Large intestine (tissue), 3 donors: ENCODE data around the gene ANKAR. TPM values are rescaled to one million over a fixed set of nuclear protein-coding genes. Genes with fewer than 3 reads are reported as not detected.
"Not testable (repeated sequence)": the region's sequence is repeated elsewhere in the genome, so short reads cannot be mapped to it uniquely, and the experiment has no call there.

Experiments
- DNase-seq, 2 donors: peaks; one replicate each; pipeline versions ENCODE4 v3.0.0 to v3.0.0-alpha.2; 2013
- H3K27ac ChIP-seq: one replicate; pipeline ENCODE4 v1.5.1; 2013; ENCODE audit warnings: low read length
- H3K27me3 ChIP-seq: 2 replicates; pipeline ENCODE4 v1.6.1; 2013; ENCODE audit warnings: low read length; ENCODE audit not compliant: control insufficient read depth, insufficient read depth
- H3K36me3 ChIP-seq: 2 replicates; pipeline ENCODE4 v1.6.1; 2013; ENCODE audit warnings: low read length; ENCODE audit not compliant: control insufficient read depth, insufficient read depth
- H3K4me1 ChIP-seq: one replicate; pipeline ENCODE4 v1.6.1; 2013; ENCODE audit warnings: low read length; ENCODE audit not compliant: control insufficient read depth, insufficient read depth
- H3K4me3 ChIP-seq: one replicate; pipeline ENCODE4 v1.5.1; 2013; ENCODE audit warnings: low read length
- H3K9me3 ChIP-seq: one replicate; pipeline ENCODE4 v1.6.1; 2013; ENCODE audit warnings: mild to moderate bottlenecking, low read depth, low read length, moderate library complexity; ENCODE audit not compliant: control insufficient read depth
- WGBS: methylation state at CpG from one replicate; pipeline ENCODE4 v1.1.5; 2013; ENCODE audit warnings: low lambda C conversion rate; ENCODE audit not compliant: insufficient coverage; 5-methylcytosine and 5-hydroxymethylcytosine counted together
- polyA plus RNA-seq: library from polyadenylated mRNA; unstranded; fragments of 120-200 nt; gene quantifications from one replicate; pipeline ENCODE4 v1.2.1, GENCODE V29; 2013

The ANKAR gene
- polyA plus RNA-seq, 1 donor = 7.7 TPM

DNA sequence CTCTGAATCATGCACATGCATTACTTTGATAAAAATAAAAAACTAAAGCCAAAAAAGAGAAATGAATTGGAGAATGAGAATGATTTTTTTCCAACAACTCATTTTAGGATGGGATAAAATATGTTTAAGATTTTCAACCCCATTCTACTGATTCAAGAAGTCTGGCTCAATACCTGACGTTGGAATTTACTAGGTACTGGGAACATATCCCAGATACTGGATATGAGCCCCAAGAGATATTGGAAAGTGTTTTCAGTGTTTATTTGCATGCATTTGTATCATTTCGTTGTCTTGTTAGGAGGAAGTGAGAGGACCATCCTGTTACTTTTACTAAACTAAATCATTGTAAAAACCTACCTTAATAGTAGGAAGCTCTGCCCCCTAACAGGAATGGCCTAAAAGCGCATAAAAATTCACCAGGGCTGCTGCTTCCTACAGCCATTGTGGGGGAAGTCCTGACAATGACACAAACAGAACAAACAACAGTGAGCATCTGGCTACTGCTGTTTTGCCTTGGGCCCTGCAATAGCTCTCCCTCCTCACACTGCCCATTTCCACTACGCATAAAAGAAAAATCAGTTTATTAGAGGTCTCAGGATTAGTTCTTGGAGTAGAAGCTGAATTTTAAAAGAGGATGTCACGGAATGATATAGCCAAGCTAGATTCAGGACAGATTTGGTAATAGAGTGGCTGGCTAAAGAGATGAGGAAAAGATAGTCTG lies 35.2 kb downstream of the ANKAR start:
- 87% methylated on average over 2 of the region's 5 CpGs for WGBS
- no peak overlapping the region for H3K4me3 ChIP-seq

GRCh38 chr2:189717593-189717992 lies 43.1 kb downstream of the ANKAR start:
- H3K4me3 ChIP-seq, DNase-seq, H3K27me3 ChIP-seq, H3K9me3 ChIP-seq, H3K36me3 ChIP-seq, H3K27ac ChIP-seq, H3K4me1 ChIP-seq: not testable (repeated sequence)
- no CpG with 5 or more reads among the region's 1 CpG for WGBS

More for the DNA sequence above, 35.2 kb downstream of the ANKAR start:
- H3K9me3 ChIP-seq = no peaks in the 10 kb centered on the region
- no peak for DNase-seq
- H3K4me1 ChIP-seq = no peaks in the 10 kb centered on the region
- no peak overlapping the region for H3K27ac ChIP-seq
- no peaks in the 10 kb centered on the region for H3K27me3 ChIP-seq
- peaks cover 8% of the 10 kb centered on the region for H3K36me3 ChIP-seq

DNA sequence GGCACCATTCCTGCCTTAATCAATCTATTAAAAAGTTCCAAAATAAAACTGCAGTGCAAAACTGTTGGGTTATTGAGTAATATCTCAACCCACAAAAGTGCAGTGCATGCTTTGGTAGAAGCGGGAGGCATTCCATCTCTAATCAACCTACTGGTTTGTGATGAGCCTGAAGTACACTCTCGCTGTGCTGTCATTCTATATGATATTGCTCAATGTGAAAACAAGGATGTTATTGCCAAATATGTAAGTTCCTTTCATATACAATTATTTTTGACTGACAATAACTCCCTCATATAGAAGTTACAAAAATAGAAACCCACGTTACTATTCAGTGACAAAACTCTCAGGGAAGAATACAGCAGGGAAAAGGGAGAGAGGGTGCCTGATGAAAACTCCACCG lies 45.1 kb downstream of the ANKAR start:
- no peak for DNase-seq
- no peak overlapping the region for H3K27ac ChIP-seq
- 100% methylated on average over 2 of the region's 4 CpGs for WGBS
- no peaks in the 10 kb centered on the region for H3K27me3 ChIP-seq
- H3K9me3 ChIP-seq = no peaks in the 10 kb centered on the region
- no peak overlapping the region for H3K4me3 ChIP-seq
- H3K36me3 ChIP-seq = no peaks in the 10 kb centered on the region
- H3K4me1 ChIP-seq = no peaks in the 10 kb centered on the region

DNA sequence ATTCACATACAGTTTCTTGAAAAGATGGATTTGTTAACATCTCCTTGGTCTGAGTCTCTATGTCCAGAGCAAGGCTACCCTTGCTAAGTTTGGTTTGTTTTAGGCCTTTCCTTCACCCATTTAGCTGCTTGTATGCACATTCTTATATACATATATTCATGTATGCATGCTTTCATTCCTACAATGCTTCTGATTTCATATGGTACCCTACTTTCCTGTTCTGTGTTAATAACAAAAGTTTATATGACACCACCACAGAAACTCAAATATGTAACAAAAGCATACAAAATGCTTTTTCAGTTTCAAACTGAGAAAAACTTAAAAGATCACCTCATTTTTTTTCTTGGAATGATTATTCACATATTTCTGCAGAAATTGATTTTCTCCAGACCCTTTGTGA lies 48.7 kb downstream of the ANKAR start:
- H3K27ac ChIP-seq = no peak overlapping the region
- H3K4me3 ChIP-seq = no peak overlapping the region
- H3K4me1 ChIP-seq = no peaks in the 10 kb centered on the region
- no peaks in the 10 kb centered on the region for H3K27me3 ChIP-seq
- H3K36me3 ChIP-seq = no peaks in the 10 kb centered on the region
- no peak for DNase-seq
- H3K9me3 ChIP-seq = no peaks in the 10 kb centered on the region

Other genes with a start within 250 kb of the ANKAR start
- 41.2 TPM for gene WDR75, start 233.2 kb upstream of the ANKAR start, polyA plus RNA-seq
- 304 TPM for gene SLC40A1, start 93.9 kb upstream of the ANKAR start, polyA plus RNA-seq
- gene ASNSD1, start 13.2 kb upstream of the ANKAR start, polyA plus RNA-seq = 35.9 TPM
- 11.8 TPM for gene OSGEPL1, start 88.1 kb downstream of the ANKAR start, polyA plus RNA-seq
- gene ORMDL1, start 109.7 kb downstream of the ANKAR start, polyA plus RNA-seq = 86.6 TPM
- gene PMS1, start 109.8 kb downstream of the ANKAR start, polyA plus RNA-seq = 15.1 TPM